SHP77 treated with DMSO at 0.1 percent for 48 hours (cell line): Measurements from ENCODE around the gene HPS1.

Experiments
- DNase-seq: peaks from one replicate; lab custom pipeline; 2025; lab: John Stamatoyannopoulos, UW

HPS1 gene

GRCh38 chr10:98411768-98412167 is 35.0 kb downstream of the HPS1 start:
- DNase-seq: no peak

- DNase-seq: no peak
These were observed 35.6 kb downstream of the HPS1 start for GRCh38 chr10:98411166-98411565.

- DNase-seq: no peak
These were observed 36.0 kb downstream of the HPS1 start for GRCh38 chr10:98410759-98411158.

DNA sequence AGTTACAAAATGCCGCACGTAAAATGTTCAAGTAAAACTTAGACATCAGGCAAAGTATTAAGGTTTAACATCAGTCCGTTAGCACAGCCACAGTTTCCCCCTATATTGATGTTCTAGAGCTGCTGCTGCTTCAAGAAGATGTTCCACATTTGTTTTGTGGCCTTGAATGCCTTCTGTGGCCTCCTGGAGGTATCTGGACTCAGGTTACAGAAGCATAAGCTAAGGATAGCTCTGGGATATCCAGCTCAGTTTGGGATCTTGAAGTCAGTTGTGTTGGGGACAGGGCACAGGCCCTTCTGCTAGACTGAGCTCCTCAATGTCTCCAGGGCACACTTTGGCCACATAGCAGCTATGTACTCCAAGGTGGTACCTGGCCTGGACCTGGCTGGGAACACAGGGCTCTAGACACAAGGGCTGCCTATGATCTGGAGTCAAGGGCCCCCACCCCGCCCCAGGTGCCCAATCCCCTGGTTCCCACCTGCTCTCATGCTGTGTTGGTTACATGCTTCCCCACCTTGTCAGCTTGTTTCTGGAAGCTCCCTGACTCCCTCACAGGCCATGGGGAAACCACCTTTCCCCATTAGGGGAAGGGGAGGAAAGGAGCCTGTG is 36.5 kb downstream of the HPS1 start:
- DNase-seq: no peak

DNA sequence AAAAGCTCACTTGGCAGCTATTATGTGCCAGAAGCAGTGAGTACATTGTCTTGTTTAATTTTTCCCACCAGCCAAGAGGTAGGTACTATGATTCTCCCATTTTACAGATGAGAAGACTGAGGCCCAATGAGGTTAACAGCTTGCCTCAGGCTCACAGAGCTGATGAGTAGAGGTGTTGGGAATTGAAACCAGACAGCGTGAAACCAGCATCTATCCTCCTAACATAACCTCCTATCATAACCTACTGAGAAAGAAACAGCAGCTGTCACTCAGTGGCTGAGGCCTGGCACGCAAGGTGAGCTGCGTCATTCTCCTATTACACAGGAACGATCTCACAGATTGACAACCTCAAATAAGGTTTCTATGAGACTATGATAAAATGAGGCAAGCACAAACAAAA is 37.9 kb downstream of the HPS1 start:
- DNase-seq: no peak

GRCh38 chr10:98407744-98408241 is 38.9 kb downstream of the HPS1 start:
- DNase-seq: no peak

- no peak for DNase-seq
These were observed 39.6 kb downstream of the HPS1 start for GRCh38 chr10:98407017-98407743.

- DNase-seq: no peak
These were observed 41.3 kb downstream of the HPS1 start for GRCh38 chr10:98405422-98405821.

DNA sequence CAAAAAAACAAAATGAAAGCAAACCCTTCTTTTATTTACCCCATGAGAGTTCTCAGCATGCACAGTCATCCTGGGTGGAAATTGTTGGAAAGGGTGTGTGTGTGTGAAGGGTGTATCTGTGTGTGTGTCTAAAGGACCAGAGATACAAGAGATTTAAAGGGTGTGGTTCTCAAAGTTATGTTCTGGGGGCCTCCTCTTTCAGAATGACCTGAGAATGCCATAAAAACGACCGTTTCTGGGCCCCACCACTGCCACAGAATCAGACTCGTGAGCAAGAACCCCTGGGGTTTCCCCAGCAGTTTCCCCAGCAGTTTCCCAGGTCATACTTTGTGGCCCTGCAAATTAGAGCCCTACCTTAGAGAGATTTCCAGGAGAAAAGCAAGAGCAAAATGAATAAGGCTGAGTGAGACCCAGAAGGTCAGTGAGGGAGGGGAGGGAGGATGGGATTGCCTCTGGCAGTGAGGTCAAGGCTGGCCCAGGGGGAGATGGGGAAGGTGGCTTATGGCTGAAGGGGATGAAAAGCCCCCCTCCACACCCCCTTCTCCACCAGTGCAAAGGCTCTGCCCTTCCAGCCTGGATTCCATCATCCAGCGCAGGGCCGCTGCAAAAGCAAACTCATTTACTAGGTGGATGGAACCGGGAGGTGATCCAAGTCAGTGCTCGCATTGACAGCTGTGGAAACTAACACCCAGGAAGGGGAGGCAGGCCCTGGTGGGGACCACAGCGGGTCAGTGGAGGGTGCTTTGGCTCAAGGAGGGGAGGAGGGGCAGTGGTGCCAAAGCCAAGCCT is 42.0 kb downstream of the HPS1 start:
- DNase-seq: no peak

GRCh38 chr10:98403812-98404504 is 42.8 kb downstream of the HPS1 start:
- DNase-seq: no peak

DNA sequence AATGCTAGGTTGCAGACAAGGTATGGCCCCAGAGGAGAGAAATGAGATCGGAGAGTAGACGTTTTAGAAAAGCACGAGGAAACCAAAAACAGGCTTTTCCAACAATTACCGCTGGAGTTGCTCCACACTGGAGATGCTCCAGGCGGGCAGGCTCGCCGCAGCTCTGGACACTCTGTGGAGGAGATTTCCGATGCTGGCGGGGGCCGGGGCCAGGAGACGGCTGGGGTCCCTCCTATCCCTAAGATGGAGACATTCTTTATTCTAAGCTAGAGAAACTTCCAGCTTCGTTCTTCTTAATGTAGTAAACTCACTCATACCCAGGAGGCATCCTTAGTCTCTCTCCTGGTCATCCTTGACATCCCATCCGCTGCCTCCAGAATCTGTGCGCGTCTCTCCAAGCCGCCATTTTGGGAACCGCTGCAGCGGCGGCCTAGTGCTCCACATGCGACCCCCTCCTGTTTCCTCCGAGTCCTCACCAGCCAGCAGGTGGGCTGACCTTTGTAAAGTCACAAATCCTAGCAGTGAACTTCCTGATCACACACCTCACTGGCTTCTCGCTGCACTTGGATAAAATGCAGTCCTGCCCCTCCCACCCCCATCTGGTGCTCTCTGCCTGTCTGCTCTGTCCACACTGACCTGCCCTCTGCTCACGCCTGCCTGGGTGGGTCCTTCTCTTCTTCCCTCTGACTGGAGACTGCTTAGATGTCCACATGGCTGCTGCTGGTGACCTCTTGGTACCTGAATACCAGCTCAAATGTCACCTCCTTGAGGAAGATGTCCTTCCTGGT is 43.6 kb downstream of the HPS1 start:
- no peak for DNase-seq

DNA sequence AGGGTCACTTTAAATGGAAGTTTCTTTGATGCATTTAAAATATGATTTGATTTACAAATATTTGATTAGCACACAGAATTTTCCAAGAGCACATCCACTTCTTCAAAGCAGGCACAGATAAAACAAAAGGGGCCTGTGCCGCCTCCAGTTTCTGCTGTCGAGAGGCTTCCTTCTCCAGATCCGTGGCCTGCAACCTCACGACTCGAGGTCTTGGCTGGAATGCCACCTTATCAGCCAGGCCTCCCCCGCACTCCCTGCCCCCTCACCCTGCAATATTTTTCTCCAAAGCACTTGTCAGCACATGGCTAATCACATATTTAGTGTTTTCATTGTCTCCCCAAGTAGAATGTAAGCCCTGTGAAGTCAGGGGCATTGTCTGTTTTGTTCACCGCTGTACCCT is 44.3 kb downstream of the HPS1 start:
- DNase-seq: no peak

GRCh38 chr10:98400482-98400881 is 46.3 kb downstream of the HPS1 start:
- DNase-seq: no peak

DNA sequence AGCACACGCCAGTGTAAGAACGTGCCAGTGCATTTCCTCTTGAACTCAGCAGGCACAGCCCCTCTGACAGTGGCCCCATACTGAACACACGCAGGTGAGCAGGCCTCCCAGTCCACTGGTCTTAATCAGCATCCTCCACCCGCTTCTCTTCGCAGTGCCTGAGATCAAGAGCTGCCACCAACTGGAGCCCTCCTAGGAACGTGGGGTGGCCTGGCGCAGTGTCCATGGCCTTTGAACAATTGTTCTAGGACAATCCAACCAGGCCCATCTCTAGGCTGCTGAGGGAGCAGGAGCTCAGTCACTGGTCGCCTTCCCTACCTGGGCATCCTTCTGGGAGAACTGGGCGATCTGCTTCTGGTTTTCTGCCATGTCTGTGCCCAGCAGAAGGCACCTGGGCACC is 47.0 kb downstream of the HPS1 start:
- no peak for DNase-seq

- DNase-seq: no peak
These were observed 49.6 kb downstream of the HPS1 start for GRCh38 chr10:98397089-98397600.

GRCh38 chr10:98396096-98397063 is 50.4 kb downstream of the HPS1 start:
- no peak for DNase-seq

DNA sequence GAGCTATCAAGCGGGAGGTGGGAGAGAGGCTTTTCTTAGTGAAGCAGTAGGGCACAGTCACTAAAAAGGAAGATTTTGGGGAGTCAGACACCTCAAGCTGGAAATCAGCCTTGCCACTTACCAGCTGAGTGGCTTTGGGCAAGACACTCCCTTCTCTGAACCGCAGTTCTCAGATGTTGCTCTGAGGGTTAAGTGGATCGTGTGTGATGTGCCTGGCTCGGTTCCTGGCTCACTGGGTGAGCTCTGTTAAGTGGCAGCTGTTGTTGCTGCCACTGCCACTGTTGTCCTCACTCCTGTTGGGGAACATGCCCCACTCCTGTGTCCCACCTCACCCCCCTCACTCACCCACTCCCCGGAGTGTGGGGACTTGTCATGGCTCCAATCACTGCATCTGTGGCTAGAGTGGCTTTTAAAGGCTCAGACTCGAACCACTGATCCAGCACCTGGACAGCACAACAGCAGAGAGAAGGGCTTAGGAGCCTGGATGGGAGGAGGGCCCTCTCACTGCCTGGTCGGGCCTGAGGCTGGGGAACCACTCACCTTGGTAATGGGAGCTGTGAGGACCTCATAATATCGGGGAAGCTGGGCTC is 51.8 kb downstream of the HPS1 start:
- no peak for DNase-seq

- no peak for DNase-seq
These were observed 55.1 kb downstream of the HPS1 start for GRCh38 chr10:98391578-98391991.

- no peak for DNase-seq
These were observed 55.7 kb downstream of the HPS1 start for GRCh38 chr10:98391065-98391464.

- no peak for DNase-seq
These were observed 56.3 kb downstream of the HPS1 start for GRCh38 chr10:98390406-98390805.
